SU-DHL-6 (cell line): ENCODE measurements around the gene VAPA.

Source experiments
- CTCF ChIP-seq: fragments of 200-600 bp; sonication (generic); IDR thresholded peaks from one replicate; pipeline ENCODE4 v1.5.1; 2017; ENCODE audit warnings: antibody characterized with exemption, mild to moderate bottlenecking, low read length, moderate library complexity; ENCODE audit not compliant: insufficient read depth, poor library complexity, severe bottlenecking
- EZH2phosphoT487 ChIP-seq: fragments of 200-600 bp; sonication (generic), shearing (Covaris generic); conservative IDR thresholded peaks from 2 replicates; pipeline ENCODE4 v1.6.1; 2018; ENCODE audit warnings: mild to moderate bottlenecking, antibody characterized with exemption, low read length, moderate library complexity, mixed read lengths

DNA sequence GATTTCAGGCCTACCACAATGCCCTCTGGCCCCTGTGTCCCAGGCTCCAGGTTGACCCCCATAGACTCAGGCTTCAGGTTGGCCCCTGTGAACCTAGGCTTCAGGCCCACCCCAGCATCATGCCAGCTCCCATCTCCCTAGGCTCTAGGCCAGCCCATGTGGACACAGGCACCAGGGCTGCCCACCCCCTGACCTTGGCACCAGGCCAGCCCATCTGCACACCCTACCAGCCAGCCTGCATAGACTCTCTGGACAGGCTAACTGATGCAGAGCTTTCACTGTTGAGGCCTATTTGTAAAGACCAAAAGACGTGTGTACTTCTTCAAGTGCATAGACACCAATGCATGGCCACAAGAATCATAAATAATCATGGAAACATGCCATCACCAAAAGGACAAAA, 83.9 kb downstream of the VAPA start:
- TF ChIP-seq CTCF: no peak
- no peak for TF ChIP-seq EZH2phosphoT487
